Tibial nerve (tissue), 3 donors: ENCODE results near the gene ABHD3.

ENCODE experiments used
- CTCF ChIP-seq, 5 experiments: fragments of 200-600 bp in 3 of 5; fragments of 450-650 bp in 2 of 5; sonication (generic) in 3 of 5; IDR thresholded peaks; one replicate each; pipeline ENCODE4 v1.5.1; 2016 to 2019; ENCODE audit warnings: antibody characterized with exemption in 5 of 5, mild to moderate bottlenecking in 3 of 5, moderate library complexity in 2 of 5
- POLR2A ChIP-seq, 2 donors: fragments of 450-650 bp; IDR thresholded peaks; one replicate each; pipeline ENCODE4 v1.6.1; 2017; ENCODE audit warnings: antibody characterized with exemption in 2 of 2, mild to moderate bottlenecking in 2 of 2, moderate library complexity in 2 of 2

- no peak for TF ChIP-seq CTCF (IDR thresholded peaks at IDR 0.05)
- TF ChIP-seq POLR2A (IDR thresholded peaks at IDR 0.05): no peak
These were observed 18.1 kb upstream of the ABHD3 start for GRCh38 chr18:21722687-21723086.
